Sigmoid colon (tissue), 7 donors: Measurements from ENCODE around the gene FPR1. TPM values are rescaled to one million over a fixed set of nuclear protein-coding genes. Genes with fewer than 3 reads are reported as not detected.

Experiments
- DNase-seq: peaks from one replicate; pipeline ENCODE4 v3.0.0-alpha.2; 2019
- H3K27ac ChIP-seq, 4 donors: fragments of 200-600 bp; sonication (generic); one replicate each; pipeline ENCODE4 v1.5.1; 2016 to 2019; ENCODE audit warnings: mild to moderate bottlenecking in 1 of 4
- H3K27me3 ChIP-seq, 3 donors: fragments of 200-600 bp; sonication (generic); one replicate each; pipeline ENCODE4 v1.5.1; 2019; ENCODE audit warnings: mild to moderate bottlenecking in 1 of 3
- H3K36me3 ChIP-seq, 4 donors: fragments of 200-600 bp; sonication (generic); one replicate each; pipeline ENCODE4 v1.5.1; 2016 to 2019
- H3K4me1 ChIP-seq, 4 donors: fragments of 200-600 bp; sonication (generic); one replicate each; pipeline ENCODE4 v1.5.1; 2017 to 2019
- H3K4me3 ChIP-seq, 4 donors: fragments of 200-600 bp; sonication (generic); one replicate each; pipeline ENCODE4 v1.5.1; 2017 to 2019; ENCODE audit warnings: mild to moderate bottlenecking in 2 of 4, moderate library complexity in 1 of 4
- H3K9me3 ChIP-seq, 4 donors: fragments of 200-600 bp in 3 of 4; sonication (generic) in 3 of 4; one replicate each; pipeline versions ENCODE4 v1.5.1 to v1.6.1; 2013 to 2019
- CTCF ChIP-seq, 4 experiments: fragments of 450-650 bp in 3 of 4; fragments of 200-600 bp in 1 of 4; IDR thresholded peaks; one replicate each; pipeline ENCODE4 v1.5.1; 2016 to 2019; ENCODE audit warnings: antibody characterized with exemption in 4 of 4, mild to moderate bottlenecking in 3 of 4, moderate library complexity in 2 of 4
- EP300 ChIP-seq, 4 donors: sonication (generic); formaldehyde crosslinking; IDR thresholded peaks; one replicate each; pipeline ENCODE4 v1.6.1; 2017; ENCODE audit warnings: antibody characterized with exemption in 4 of 4
- POLR2A ChIP-seq, 2 donors: fragments of 450-650 bp; IDR thresholded peaks; one replicate each; pipeline ENCODE4 v1.6.1; 2016; ENCODE audit warnings: antibody characterized with exemption in 2 of 2, mild to moderate bottlenecking in 2 of 2, moderate library complexity in 2 of 2
- POLR2AphosphoS5 ChIP-seq, 4 donors: sonication (generic); formaldehyde crosslinking; IDR thresholded peaks; one replicate each; pipeline ENCODE4 v1.6.1; 2017; ENCODE audit warnings: antibody characterized with exemption in 4 of 4
- WGBS, 2 donors: extraction: QIAGEN DNeasy Blood & Tissue Kit; methylation state at CpG; one replicate each; pipeline ENCODE4 v1.1.7; 2013; 5-methylcytosine and 5-hydroxymethylcytosine counted together
- intact Hi-C: fragments of 100-400 bp; cut with DNase I; formaldehyde crosslinking; loops from one replicate; pipeline ENCODE4 v1.15.1; 2023
- polyA plus RNA-seq, 3 donors: library from polyadenylated mRNA; stranded (reverse); fragments of 200-250 nt; gene quantifications; one replicate each; pipeline ENCODE4 v1.2.3, GENCODE V29; 2013
- total RNA-seq, 4 donors: library from RNA; depleted of rRNA; stranded (reverse); fragments of >200 nt; gene quantifications; one replicate each; pipeline ENCODE4 v1.1.0, GENCODE V29; 2016
- donor health status: healthy with polysubstance abuse.
- donor health status: Bipolar disorder and iron deficiency.
- donor health status: healthy.

Gene FPR1
- total and polyA plus RNA-seq, 7 donors, result 1.2 to 15.9 (median 5.0) TPM

DNA sequence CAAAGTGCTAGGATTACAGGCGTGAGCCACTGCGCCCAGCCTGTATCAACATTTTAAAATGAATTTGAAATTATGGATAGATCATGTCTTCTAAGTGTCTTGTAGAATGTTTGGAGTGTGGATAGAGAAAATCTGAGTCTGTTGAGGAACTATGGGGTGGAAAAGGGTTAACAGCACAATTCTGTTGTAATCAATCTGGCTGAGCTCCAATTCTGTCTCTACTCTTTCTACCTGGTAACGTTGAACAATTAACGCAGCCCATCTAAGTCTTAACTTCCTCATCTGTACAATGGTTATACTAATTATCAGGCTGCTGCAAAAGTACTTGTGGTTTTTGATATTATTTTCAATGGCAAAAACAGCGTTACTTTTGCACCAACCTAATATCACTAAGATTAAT lies 13.4 kb upstream of the FPR1 start:
- no peak overlapping the region for H3K4me3 ChIP-seq
- H3K36me3 ChIP-seq, result no peaks in the 10 kb centered on the region
- no peaks in the 10 kb centered on the region for H3K9me3 ChIP-seq
- intact Hi-C loops, result no loop called here
- H3K27ac ChIP-seq, result no peak overlapping the region
- no peak for TF ChIP-seq EP300 (IDR thresholded peaks at IDR 0.05)
- TF ChIP-seq POLR2A (IDR thresholded peaks at IDR 0.05), result no peak
- no peak for TF ChIP-seq CTCF (IDR thresholded peaks at IDR 0.05)
- no peak for TF ChIP-seq POLR2AphosphoS5 (IDR thresholded peaks at IDR 0.05)
- no peak for DNase-seq
- WGBS, 2 donors, result 41 to 56% methylated on average over 5 of the region's 5 CpGs
- H3K27me3 ChIP-seq, result peaks cover 0 to 14% (median 0%) of the 10 kb centered on the region in 3 donors
- no peaks in the 10 kb centered on the region for H3K4me1 ChIP-seq

DNA sequence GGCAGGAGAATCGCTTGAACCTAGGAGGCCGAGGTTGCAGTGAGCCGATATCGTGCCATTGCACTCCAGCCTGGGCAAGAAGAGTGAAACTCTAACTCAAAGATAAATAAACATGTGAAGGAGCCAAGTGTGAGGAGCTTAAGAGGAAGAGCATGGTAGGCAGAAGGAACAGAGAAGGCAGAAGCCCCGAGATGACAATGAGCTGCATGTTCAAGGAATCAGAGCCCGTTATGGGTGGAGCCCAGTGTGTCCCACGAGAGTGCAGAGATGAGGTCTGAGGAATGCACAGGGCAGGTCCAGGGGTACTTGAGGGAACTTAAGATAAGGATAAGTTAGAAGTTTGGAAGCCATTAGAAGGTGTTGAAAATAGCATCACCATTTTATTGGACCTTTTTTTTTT lies 10.0 kb upstream of the FPR1 start:
- Histone ChIP-seq H3K9me3 (no peaks in the 10 kb centered on the region), H3K27ac (no peak overlapping the region), H3K27me3 (peaks cover 0 to 14% (median 0%) of the 10 kb centered on the region in 3 donors), H3K4me3 (no peak overlapping the region), H3K4me1 (no peaks in the 10 kb centered on the region), H3K36me3 (no peaks in the 10 kb centered on the region)
- 86 to 89% methylated on average over 7 of the region's 7 CpGs for WGBS, 2 donors
- intact Hi-C loops, result no loop called here
- no peak for DNase-seq
- TF ChIP-seq POLR2A (IDR thresholded peaks at IDR 0.05) (no peak), CTCF (IDR thresholded peaks at IDR 0.05) (no peak), POLR2AphosphoS5 (IDR thresholded peaks at IDR 0.05) (no peak)

DNA sequence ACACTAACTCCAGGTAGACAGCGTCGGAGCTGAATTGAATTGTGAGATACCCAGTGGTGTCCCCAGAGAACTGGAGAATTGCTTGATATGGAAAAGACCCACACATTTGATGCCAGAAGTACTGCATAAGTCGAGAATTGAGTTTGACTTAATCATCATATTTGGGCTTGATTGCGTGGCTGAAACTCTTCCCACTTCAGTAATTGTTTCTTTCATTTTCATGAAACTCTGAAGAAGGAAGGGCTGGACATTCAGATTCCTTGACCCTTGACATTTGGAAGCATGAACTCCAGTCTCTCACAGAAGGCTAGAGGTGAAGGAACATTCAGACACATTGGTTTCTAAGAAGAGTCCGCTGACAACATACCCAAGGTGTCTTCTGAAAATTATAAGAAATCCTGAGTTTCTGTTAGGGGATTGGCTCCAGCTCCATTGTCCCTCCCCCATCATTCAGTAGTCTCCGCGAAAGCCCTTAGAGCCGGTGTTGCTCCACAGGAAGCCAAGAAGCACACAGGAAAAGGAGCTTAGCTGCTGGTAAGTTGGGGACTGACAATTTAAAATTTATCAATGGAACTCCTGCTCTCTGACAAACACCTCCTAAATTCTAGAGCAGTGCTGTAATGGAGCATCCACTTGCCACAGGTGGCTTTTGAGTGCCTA lies 9.1 kb upstream of the FPR1 start, which contains the start of gene FPR2:
Gene FPR2, plus strand, starts transcription at position 484 of the 660 bp plus-strand sequence. CDS start 7,479 bp downstream, outside the sequence.
- intact Hi-C loops, result no loop called here
- DNase-seq, result no peak
- H3K27me3 ChIP-seq, result peaks cover 0 to 14% (median 0%) of the 10 kb centered on the region in 3 donors
- H3K9me3 ChIP-seq, result no peaks in the 10 kb centered on the region
- H3K27ac ChIP-seq, result no peak within 1 kb of the TSS
- no peak within 1 kb of the TSS for H3K4me3 ChIP-seq
- H3K36me3 ChIP-seq, result no peaks in the 10 kb centered on the region
- 60 to 68% methylated on average over 8 of the region's 8 CpGs for WGBS, 2 donors
- no peaks in the 10 kb centered on the region for H3K4me1 ChIP-seq
- TF ChIP-seq EP300 (IDR thresholded peaks at IDR 0.05) (no peak), POLR2A (IDR thresholded peaks at IDR 0.05) (no peak), CTCF (IDR thresholded peaks at IDR 0.05) (no peak), POLR2AphosphoS5 (IDR thresholded peaks at IDR 0.05) (no peak)

DNA sequence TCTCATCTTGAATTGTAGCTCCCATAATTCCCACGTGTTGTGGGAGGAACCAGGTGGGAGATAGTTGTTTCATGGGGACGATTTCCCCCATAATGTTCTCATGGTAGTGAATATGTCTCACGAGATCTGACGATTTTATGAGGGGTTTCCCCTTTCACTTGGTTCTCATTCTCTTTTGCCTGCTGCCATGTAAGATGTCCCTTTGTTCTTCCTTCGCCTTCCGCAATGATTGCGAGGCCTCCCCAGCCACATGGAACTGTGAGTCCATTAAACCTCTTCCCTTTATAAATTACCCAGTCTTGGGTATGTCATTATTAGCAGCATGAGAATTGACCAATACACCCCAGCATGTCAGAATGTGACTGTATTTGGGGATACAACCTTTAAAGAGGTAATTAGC lies 3.9 kb upstream of the FPR1 start:
- TF ChIP-seq EP300 (IDR thresholded peaks at IDR 0.05), result no peak
- no peak for TF ChIP-seq POLR2A (IDR thresholded peaks at IDR 0.05)
- no peak for TF ChIP-seq POLR2AphosphoS5 (IDR thresholded peaks at IDR 0.05)
- 87 to 88% methylated on average over 7 of the region's 7 CpGs for WGBS, 2 donors

DNA sequence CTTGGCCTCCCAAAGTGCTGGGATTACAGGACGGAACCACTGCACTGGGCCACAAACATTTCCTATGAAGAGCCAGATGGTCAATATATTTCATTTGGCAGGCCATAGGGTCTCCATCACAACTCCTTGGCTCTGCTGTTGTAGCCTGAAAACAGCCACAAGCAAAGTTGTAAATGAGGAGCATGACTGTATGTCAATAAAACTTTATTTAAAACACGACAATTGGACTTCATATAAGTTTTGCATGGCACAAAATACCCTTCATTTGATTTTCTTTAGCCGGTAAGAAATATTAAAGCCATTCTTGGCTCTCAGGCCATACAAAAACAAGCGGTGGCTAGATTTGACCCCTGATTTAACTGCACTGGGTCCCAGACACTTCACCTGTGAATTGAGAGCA lies 3.1 kb upstream of the FPR1 start:
- H3K36me3 ChIP-seq, result no peaks in the 10 kb centered on the region
- H3K4me3 ChIP-seq, result no peak overlapping the region
- TF ChIP-seq POLR2AphosphoS5 (IDR thresholded peaks at IDR 0.05) (no peak), POLR2A (IDR thresholded peaks at IDR 0.05) (no peak), EP300 (IDR thresholded peaks at IDR 0.05) (no peak), CTCF (IDR thresholded peaks at IDR 0.05) (no peak)
- 77 to 85% methylated on average over 4 of the region's 4 CpGs for WGBS, 2 donors
- peak overlapping the region in 2 of 4 donors; percentile 4 to 33 for H3K27ac ChIP-seq
- H3K9me3 ChIP-seq, result no peaks in the 10 kb centered on the region
- intact Hi-C loops, result no loop called here
- no peaks in the 10 kb centered on the region for H3K4me1 ChIP-seq
- no peak for DNase-seq
- no peaks in the 10 kb centered on the region for H3K27me3 ChIP-seq

More for the DNA sequence above, 3.9 kb upstream of the FPR1 start:
- Histone ChIP-seq H3K4me1 (no peaks in the 10 kb centered on the region), H3K36me3 (no peaks in the 10 kb centered on the region), H3K9me3 (no peaks in the 10 kb centered on the region), H3K27me3 (peaks cover 0 to 2% (median 0%) of the 10 kb centered on the region in 3 donors), H3K4me3 (no peak overlapping the region), H3K27ac (no peak overlapping the region)
- intact Hi-C loops, result no loop called here
- DNase-seq, result no peak
